Activated CD8-positive, alpha-beta memory T cell treated with anti-CD3 and anti-CD28 coated beads for 4 hours (primary cell): ENCODE measurements around the gene DCAF11.

Experiments
- DNase-seq, 2 donors: peaks; one replicate each; pipeline ENCODE4 v3.0.0-alpha.2; 2020; ENCODE audit warnings: low read depth in 2 of 2

Gene DCAF11

GRCh38 chr14:24121210-24121609 is 6.6 kb downstream of the DCAF11 start:
- DNase-seq: no peak

- no peak for DNase-seq
Measured at GRCh38 chr14:24122416-24122815, 7.8 kb downstream of the DCAF11 start.

GRCh38 chr14:24122898-24123297 is 8.3 kb downstream of the DCAF11 start:
- no peak for DNase-seq

GRCh38 chr14:24123424-24124417 is 9.1 kb downstream of the DCAF11 start:
- no peak for DNase-seq

GRCh38 chr14:24126939-24127338 is 12.4 kb downstream of the DCAF11 start:
- no peak for DNase-seq

GRCh38 chr14:24127673-24128072 is 13.1 kb downstream of the DCAF11 start:
- no peak for DNase-seq

GRCh38 chr14:24129410-24129998 is 14.9 kb downstream of the DCAF11 start:
- DNase-seq: no peak

- DNase-seq: no peak
Measured at GRCh38 chr14:24130380-24130716, 15.8 kb downstream of the DCAF11 start, which contains the start of gene FITM1. Gene FITM1 (plus strand): TSS chr14:24130659. CDS start chr14:24131564, 905 bp downstream.

- no peak for DNase-seq
Measured at GRCh38 chr14:24130717-24131548, 16.4 kb downstream of the DCAF11 start.

GRCh38 chr14:24131549-24131966 is 17.0 kb downstream of the DCAF11 start:
- no peak for DNase-seq

- DNase-seq: no peak
Measured at GRCh38 chr14:24132061-24132685, 17.6 kb downstream of the DCAF11 start.

- no peak for DNase-seq
Measured at GRCh38 chr14:24132976-24133375, 18.4 kb downstream of the DCAF11 start.

- no peak for DNase-seq
Measured at GRCh38 chr14:24133735-24134134, 19.2 kb downstream of the DCAF11 start.

GRCh38 chr14:24135584-24135833 is 20.9 kb downstream of the DCAF11 start:
- no peak for DNase-seq

GRCh38 chr14:24135834-24136683 is 21.5 kb downstream of the DCAF11 start, which contains the start of gene PSME1:
Gene PSME1 (plus strand): TSS chr14:24136194. CDS start chr14:24136263, 69 bp downstream.
- DNase-seq: peak; percentile 89 to 90

- no peak for DNase-seq
Measured at GRCh38 chr14:24136684-24137528, 22.3 kb downstream of the DCAF11 start.

GRCh38 chr14:24137529-24138395 is 23.2 kb downstream of the DCAF11 start:
- DNase-seq: no peak

GRCh38 chr14:24138396-24139271 is 24.1 kb downstream of the DCAF11 start:
- no peak for DNase-seq
